PC-3 (cell line): ENCODE measurements around the gene CHST8.

Source experiments
- EZH2 ChIP-seq: fragments of 300-600 bp; sonication (generic); IDR thresholded peaks from one replicate; pipeline ENCODE4 v1.6.1; 2017; ENCODE audit warnings: antibody characterized with exemption, mild to moderate bottlenecking, low read length; ENCODE audit not compliant: unreplicated experiment
- TF ChIP-seq, protein P1 (sequence below): fragments of 300-600 bp; sonication (generic); conservative IDR thresholded peaks from 2 replicates; pipeline ENCODE4 v1.5.1; 2017; ENCODE audit warnings: antibody characterized with exemption, low read depth, mild to moderate bottlenecking, low read length

DNA sequence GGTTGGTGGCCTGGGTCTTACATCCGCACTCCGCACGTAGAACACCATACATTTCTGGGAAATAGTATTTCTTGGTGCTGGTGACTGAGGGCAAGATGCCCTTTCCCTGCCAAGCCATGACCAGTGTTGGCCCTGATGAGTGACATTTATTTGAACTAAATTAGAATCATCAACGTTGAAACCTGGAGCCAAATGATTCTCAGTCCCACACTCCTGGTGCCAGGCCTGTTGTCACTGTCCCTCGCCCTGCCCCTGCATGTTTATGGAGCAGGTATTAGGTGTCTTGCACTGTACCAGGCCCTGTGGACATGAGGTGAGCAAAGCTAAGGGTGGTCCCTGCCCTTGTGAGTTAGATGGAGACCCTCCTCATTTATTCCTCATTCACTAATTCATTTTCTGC is 5.8 kb downstream of the CHST8 start:
- TF ChIP-seq, protein P1, sequence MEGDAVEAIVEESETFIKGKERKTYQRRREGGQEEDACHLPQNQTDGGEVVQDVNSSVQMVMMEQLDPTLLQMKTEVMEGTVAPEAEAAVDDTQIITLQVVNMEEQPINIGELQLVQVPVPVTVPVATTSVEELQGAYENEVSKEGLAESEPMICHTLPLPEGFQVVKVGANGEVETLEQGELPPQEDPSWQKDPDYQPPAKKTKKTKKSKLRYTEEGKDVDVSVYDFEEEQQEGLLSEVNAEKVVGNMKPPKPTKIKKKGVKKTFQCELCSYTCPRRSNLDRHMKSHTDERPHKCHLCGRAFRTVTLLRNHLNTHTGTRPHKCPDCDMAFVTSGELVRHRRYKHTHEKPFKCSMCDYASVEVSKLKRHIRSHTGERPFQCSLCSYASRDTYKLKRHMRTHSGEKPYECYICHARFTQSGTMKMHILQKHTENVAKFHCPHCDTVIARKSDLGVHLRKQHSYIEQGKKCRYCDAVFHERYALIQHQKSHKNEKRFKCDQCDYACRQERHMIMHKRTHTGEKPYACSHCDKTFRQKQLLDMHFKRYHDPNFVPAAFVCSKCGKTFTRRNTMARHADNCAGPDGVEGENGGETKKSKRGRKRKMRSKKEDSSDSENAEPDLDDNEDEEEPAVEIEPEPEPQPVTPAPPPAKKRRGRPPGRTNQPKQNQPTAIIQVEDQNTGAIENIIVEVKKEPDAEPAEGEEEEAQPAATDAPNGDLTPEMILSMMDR: no peak
- TF ChIP-seq EZH2: no peak
